Natural killer cell (primary cell): ENCODE measurements around the gene INPP5A. TPM values are rescaled to one million over a fixed set of nuclear protein-coding genes. Genes with fewer than 3 reads are reported as not detected.

Experiments used
- ATAC-seq, 3 donors: fragments of 150-1000 bp in 2 of 3; fragments of 200-7000 bp in 1 of 3; cut with Tn5 transposase; 1 replicate in 1 of 3; 2 replicates in 2 of 3; pipeline ENCODE4 v1.10.0; 2021; ENCODE audit warnings: mild to moderate bottlenecking in 2 of 3, moderate library complexity in 2 of 3
- DNase-seq, 2 donors: peaks; one replicate each; pipeline versions ENCODE4 v3.0.0 to v3.0.0-alpha.2; 2013 to 2021; ENCODE audit warnings: mixed read lengths in 1 of 2
- H3K27ac ChIP-seq: one replicate; pipeline ENCODE4 v1.5.1; 2013; ENCODE audit warnings: mild to moderate bottlenecking, low read length
- H3K27me3 ChIP-seq: one replicate; pipeline ENCODE4 v1.6.1; 2013; ENCODE audit warnings: low read length; ENCODE audit not compliant: control insufficient read depth, insufficient read depth
- H3K36me3 ChIP-seq: one replicate; pipeline ENCODE4 v1.6.1; 2013; ENCODE audit warnings: low read length; ENCODE audit not compliant: control insufficient read depth, insufficient read depth
- H3K4me1 ChIP-seq: one replicate; pipeline ENCODE4 v1.6.1; 2013; ENCODE audit warnings: low read length; ENCODE audit not compliant: control insufficient read depth, insufficient read depth
- H3K4me3 ChIP-seq: one replicate; pipeline ENCODE4 v1.5.1; 2013; ENCODE audit warnings: low read length
- H3K9me3 ChIP-seq: one replicate; pipeline ENCODE4 v1.6.1; 2013; ENCODE audit warnings: low read length; ENCODE audit not compliant: control insufficient read depth, insufficient read depth
- H3K27ac Mint-ChIP-seq, 2 donors: one replicate each; pipeline ENCODE4 v1.8.0; 2022; ENCODE audit warnings: mild to moderate bottlenecking in 2 of 2, mixed read lengths in 2 of 2, moderate library complexity in 1 of 2
- H3K27me3 Mint-ChIP-seq, 2 donors: one replicate each; pipeline ENCODE4 v1.8.0; 2022; ENCODE audit warnings: low read depth in 2 of 2, mixed read lengths in 2 of 2
- H3K36me3 Mint-ChIP-seq: one replicate; pipeline ENCODE4 v1.8.0; 2022; ENCODE audit warnings: mixed read lengths
- H3K4me1 Mint-ChIP-seq, 2 donors: one replicate each; pipeline ENCODE4 v1.8.0; 2022; ENCODE audit warnings: mixed read lengths in 2 of 2
- H3K4me3 Mint-ChIP-seq: one replicate; pipeline ENCODE4 v1.8.0; 2022; ENCODE audit warnings: mild to moderate bottlenecking, moderate library complexity, mixed read lengths
- H3K9me3 Mint-ChIP-seq, 2 donors: one replicate each; pipeline ENCODE4 v1.8.0; 2022; ENCODE audit warnings: mixed read lengths in 2 of 2
- WGBS: methylation state at CpG from one replicate; pipeline ENCODE4 v1.1.7; 2013; ENCODE audit warnings: missing lambda C conversion rate; ENCODE audit not compliant: insufficient coverage; 5-methylcytosine and 5-hydroxymethylcytosine counted together
- intact Hi-C: fragments of 100-400 bp; cut with micrococcal nuclease; formaldehyde crosslinking; loops from one replicate; pipeline ENCODE4 v1.14.2; 2022
- total RNA-seq, 4 donors: library from RNA; stranded (reverse); fragments of 120-200 nt in 1 of 4; gene quantifications; one replicate each; pipeline versions ENCODE4 v1.2.3 to v1.2.4, GENCODE V29; 2013 to 2022
- TF ChIP-seq, protein P1 (sequence below): fragments of 200-600 bp; IDR thresholded peaks from one replicate; pipeline ENCODE4 v1.8.0; 2022; ENCODE audit warnings: antibody characterized with exemption

Gene INPP5A
- total RNA-seq, 3 donors from 2014 or later (not counting 1 experiment from before 2014, with no cell fraction given), result 12.6 to 38.6 (median 18.6) TPM

DNA sequence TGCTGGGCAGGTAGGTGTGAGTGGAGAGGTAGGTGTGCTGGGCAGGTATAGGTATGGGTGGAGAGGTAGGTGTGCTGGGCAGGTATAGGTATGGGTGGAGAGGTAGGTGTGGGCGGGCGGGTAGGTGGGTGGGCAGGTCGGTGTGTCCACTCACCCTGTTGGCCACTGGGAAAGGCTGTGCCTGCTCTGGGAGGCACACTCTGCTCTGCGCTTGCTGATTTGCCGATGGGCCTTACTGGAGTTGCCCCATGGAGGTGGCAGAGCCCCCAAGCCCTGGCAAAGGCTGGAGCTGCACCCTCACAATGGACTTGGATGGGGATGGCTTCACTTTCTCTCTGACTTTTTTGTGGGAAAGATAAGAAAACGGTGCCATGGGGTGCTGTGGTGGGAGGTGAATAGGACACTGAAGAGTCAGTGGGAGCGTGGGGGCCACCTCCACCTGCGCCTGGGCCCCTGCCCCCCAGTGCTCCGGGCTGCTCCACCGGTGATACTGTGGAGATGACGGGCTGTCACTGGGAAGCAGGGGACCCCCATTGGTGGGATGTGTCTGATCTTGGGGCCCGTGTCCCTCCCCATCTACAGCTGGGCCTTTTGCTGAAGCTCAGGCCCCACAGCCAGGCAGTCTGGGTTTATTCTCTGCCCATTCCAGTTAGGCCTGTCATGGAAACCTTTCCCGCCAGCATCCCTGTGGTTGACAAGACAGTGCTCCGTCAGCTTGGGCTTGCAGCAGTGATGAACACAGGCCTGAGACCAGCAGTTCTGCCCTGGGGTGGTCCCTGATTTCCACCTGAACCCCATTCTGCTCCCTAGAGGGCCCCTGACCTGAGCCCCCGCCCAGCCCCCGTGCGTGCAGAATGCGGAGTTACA, 173.4 kb downstream of the INPP5A start:
- no peak overlapping the region for H3K27ac ChIP-seq
- Mint-ChIP-seq H3K4me3 (no peak overlapping the region), H3K36me3 (peaks cover 6% of the 10 kb centered on the region), H3K9me3 (peaks cover 4% of the 10 kb centered on the region in 2 donors), H3K27ac (peak overlapping the region in 1 of 2 donors; percentile 5), H3K4me1 (peaks cover 0 to 14% of the 10 kb centered on the region in 2 donors), H3K27me3 (no peaks in the 10 kb centered on the region)
- peaks cover 5% of the 10 kb centered on the region for H3K9me3 ChIP-seq
- no peaks in the 10 kb centered on the region for H3K27me3 ChIP-seq
- ATAC-seq (no peak), DNase-seq (no peak)
- TF ChIP-seq, protein P1, sequence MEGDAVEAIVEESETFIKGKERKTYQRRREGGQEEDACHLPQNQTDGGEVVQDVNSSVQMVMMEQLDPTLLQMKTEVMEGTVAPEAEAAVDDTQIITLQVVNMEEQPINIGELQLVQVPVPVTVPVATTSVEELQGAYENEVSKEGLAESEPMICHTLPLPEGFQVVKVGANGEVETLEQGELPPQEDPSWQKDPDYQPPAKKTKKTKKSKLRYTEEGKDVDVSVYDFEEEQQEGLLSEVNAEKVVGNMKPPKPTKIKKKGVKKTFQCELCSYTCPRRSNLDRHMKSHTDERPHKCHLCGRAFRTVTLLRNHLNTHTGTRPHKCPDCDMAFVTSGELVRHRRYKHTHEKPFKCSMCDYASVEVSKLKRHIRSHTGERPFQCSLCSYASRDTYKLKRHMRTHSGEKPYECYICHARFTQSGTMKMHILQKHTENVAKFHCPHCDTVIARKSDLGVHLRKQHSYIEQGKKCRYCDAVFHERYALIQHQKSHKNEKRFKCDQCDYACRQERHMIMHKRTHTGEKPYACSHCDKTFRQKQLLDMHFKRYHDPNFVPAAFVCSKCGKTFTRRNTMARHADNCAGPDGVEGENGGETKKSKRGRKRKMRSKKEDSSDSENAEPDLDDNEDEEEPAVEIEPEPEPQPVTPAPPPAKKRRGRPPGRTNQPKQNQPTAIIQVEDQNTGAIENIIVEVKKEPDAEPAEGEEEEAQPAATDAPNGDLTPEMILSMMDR, result no peak
- no peak overlapping the region for H3K4me3 ChIP-seq
- H3K4me1 ChIP-seq, result no peaks in the 10 kb centered on the region
- no peaks in the 10 kb centered on the region for H3K36me3 ChIP-seq
- 94% methylated on average over 18 of the region's 18 CpGs for WGBS
- intact Hi-C loops, result no loop called here

DNA sequence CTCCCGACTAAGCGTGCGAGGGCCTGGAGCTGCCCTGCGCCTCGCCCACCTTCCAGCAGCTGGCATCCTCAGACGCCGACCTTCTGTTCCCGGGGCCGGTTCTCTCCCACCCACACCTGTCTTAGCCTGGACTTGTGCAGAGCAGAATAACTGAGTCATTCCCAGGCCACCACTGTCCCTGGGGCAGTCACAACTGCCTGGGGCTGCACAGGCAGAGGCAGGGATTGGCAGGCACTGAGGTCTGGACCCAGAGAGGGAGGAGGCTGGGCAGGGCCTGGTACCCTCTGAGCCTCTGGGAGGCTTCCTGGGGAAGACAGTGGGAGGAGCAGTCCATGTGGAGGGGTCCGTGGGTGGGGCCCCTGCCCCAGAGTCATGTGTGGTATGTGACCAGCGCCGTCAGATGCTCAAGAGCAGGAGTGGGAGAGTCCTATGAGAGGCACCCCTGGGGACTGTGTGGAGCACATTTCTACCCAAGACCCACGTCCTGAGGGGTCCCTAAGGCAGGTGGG, 174.1 kb downstream of the INPP5A start:
- H3K4me3 Mint-ChIP-seq, result no peak overlapping the region
- no peak for DNase-seq

DNA sequence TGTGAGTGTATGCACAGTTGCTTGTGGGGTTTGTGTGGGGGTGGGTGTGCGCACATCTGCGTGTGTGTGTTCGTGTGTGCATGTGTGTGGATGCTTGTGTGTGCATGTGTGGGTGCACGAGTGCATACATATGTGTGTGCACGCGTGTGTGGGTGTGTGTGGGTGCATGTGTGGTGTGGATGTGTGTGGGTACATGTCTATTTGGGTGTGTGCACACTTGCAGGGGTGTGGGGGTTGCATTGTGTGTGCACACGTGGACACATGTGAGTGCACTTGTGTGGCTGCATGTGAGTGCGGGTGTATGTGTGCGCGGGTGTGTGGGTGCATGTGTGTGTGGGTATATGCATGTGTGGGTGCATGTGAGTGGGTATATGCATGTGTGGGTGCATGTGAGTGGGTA, 174.7 kb downstream of the INPP5A start:
- TF ChIP-seq, protein P1, result no peak
- H3K36me3 Mint-ChIP-seq, result no peaks in the 10 kb centered on the region
- no peak overlapping the region for H3K4me3 Mint-ChIP-seq
- H3K9me3 Mint-ChIP-seq, result no peaks in the 10 kb centered on the region
- H3K4me1 ChIP-seq, result no peaks in the 10 kb centered on the region
- no peak overlapping the region for H3K27ac ChIP-seq
- peaks cover 0 to 6% of the 10 kb centered on the region in 2 donors for H3K4me1 Mint-ChIP-seq
- WGBS, result 99% methylated on average over 10 of the region's 10 CpGs
- H3K4me3 ChIP-seq, result no peak overlapping the region
- H3K9me3 ChIP-seq, result no peaks in the 10 kb centered on the region
- ATAC-seq, result peak in 1 of 3 donors; percentile 30
- peak overlapping the region in 1 of 2 donors; percentile 49 for H3K27ac Mint-ChIP-seq
- intact Hi-C loops, result no loop called here
- DNase-seq, result no peak
- no peaks in the 10 kb centered on the region for H3K36me3 ChIP-seq
- no peaks in the 10 kb centered on the region for H3K27me3 Mint-ChIP-seq
- no peaks in the 10 kb centered on the region for H3K27me3 ChIP-seq

More for the DNA sequence above, 174.1 kb downstream of the INPP5A start:
- WGBS, result 95% methylated on average over 13 of the region's 13 CpGs
- no peak for ATAC-seq
- peaks cover 0 to 8% of the 10 kb centered on the region in 2 donors for H3K4me1 Mint-ChIP-seq
- no peaks in the 10 kb centered on the region for H3K27me3 Mint-ChIP-seq
- H3K9me3 Mint-ChIP-seq, result no peaks in the 10 kb centered on the region
- TF ChIP-seq, protein P1, result no peak
- H3K4me1 ChIP-seq, result no peaks in the 10 kb centered on the region
- peaks cover 1% of the 10 kb centered on the region for H3K9me3 ChIP-seq
- intact Hi-C loops, result no loop called here
- no peaks in the 10 kb centered on the region for H3K36me3 ChIP-seq
- no peak overlapping the region for H3K27ac Mint-ChIP-seq
- H3K27me3 ChIP-seq, result no peaks in the 10 kb centered on the region
- H3K36me3 Mint-ChIP-seq, result no peaks in the 10 kb centered on the region
- H3K4me3 ChIP-seq, result no peak overlapping the region
- H3K27ac ChIP-seq, result no peak overlapping the region
